HCT116 (cell line): ENCODE data around the gene DLG2. TPM values are rescaled to one million over a fixed set of nuclear protein-coding genes. Genes with fewer than 3 reads are reported as not detected.

Source experiments
- ATAC-seq: fragments of 200-7000 bp; cut with Tn5 transposase; 2 replicates; pipeline ENCODE4 v1.9.1; 2020; ENCODE audit warnings: mild to moderate bottlenecking, moderate library complexity
- BruUV-seq: library from RNA; stranded (reverse); fragments of 400-500 nt; replicated peaks from 2 replicates; lab custom pipeline; 2021; lab: Mats Ljungman, UMichigan
- CTCF ChIA-PET: fragments of 300-600 bp; sonication (Branson Sonifier 250); formaldehyde crosslinking; loops from one replicate; lab custom pipeline; 2021; ENCODE audit warnings: antibody characterized with exemption; lab: Charles Lee
- POLR2A ChIA-PET: fragments of 300-600, 350-600 bp; sonication (Branson Sonifier 250); formaldehyde crosslinking; loops from one replicate; lab custom pipeline; 2021; ENCODE audit warnings: antibody characterized with exemption; lab: Charles Lee
- RAD21 ChIA-PET, 2 experiments: fragments of 300-600 bp; sonication (Branson Sonifier 250); formaldehyde crosslinking; loops; one replicate each; lab custom pipeline; 2023; ENCODE audit warnings: low total read pairs in 2 of 2; ENCODE audit not compliant: uncharacterized antibody in 2 of 2, unreplicated experiment in 2 of 2, low non-redundant PET in 1 of 2; lab: Charles Lee
- DNase-seq: peaks from one replicate; pipeline ENCODE4 v3.0.0-alpha.2; 2010; ENCODE audit warnings: low read depth, low spot score
- H2AFZ ChIP-seq: fragments of 200-600 bp; shearing (Covaris generic), sonication (generic); 2 replicates; pipeline ENCODE4 v1.6.1; 2017; ENCODE audit warnings: low read depth, mixed run types, mixed read lengths, antibody characterized with exemption, low read length; ENCODE audit not compliant: poor library complexity, severe bottlenecking
- H3K27ac ChIP-seq: 2 replicates; pipeline ENCODE4 v1.5.1; 2012; ENCODE audit warnings: low read depth, low read length
- H3K27me3 ChIP-seq: fragments of 200-600 bp; sonication (generic); 2 replicates; pipeline ENCODE4 v1.6.1; 2016; ENCODE audit warnings: mixed run types, low read length, mixed read lengths; ENCODE audit not compliant: insufficient read depth
- H3K36me3 ChIP-seq, 2 experiments: fragments of 200-500 bp in 1 of 2; fragments of 200-600 bp in 1 of 2; sonication (Bioruptor generic) in 1 of 2; sonication (generic) in 1 of 2; 2 replicates each; pipeline versions ENCODE4 v1.5.1 to v1.6.1; 2014 to 2016; ENCODE audit warnings: low read length in 2 of 2, inconsistent platforms in 1 of 2, mixed read lengths in 1 of 2, mixed run types in 1 of 2; ENCODE audit not compliant: insufficient read depth in 2 of 2, control insufficient read depth in 1 of 2
- H3K4me1 ChIP-seq, 2 experiments: fragments of 200-600 bp in 1 of 2; sonication (generic) in 1 of 2; 2 replicates each; pipeline versions ENCODE4 v1.5.1 to v1.6.1; 2012 to 2017; ENCODE audit warnings: low read length in 2 of 2, inconsistent platforms in 1 of 2, mild to moderate bottlenecking in 1 of 2, mixed read lengths in 1 of 2, mixed run types in 1 of 2, moderate library complexity in 1 of 2; ENCODE audit not compliant: insufficient read depth in 2 of 2, control insufficient read depth in 1 of 2
- H3K4me2 ChIP-seq: fragments of 200-600 bp; sonication (generic); 2 replicates; pipeline ENCODE4 v1.6.1; 2017; ENCODE audit warnings: mixed run types, low read length, mixed read lengths
- H3K4me3 ChIP-seq, 2 experiments: fragments of 200-600 bp in 1 of 2; sonication (generic) in 1 of 2; replicated peaks in 1 of 2; 2 replicates each; pipeline ENCODE4 v1.5.1; 2011 to 2016; ENCODE audit warnings: low read length in 2 of 2, control low read depth in 1 of 2, low read depth in 1 of 2, mild to moderate bottlenecking in 1 of 2, mixed read lengths in 1 of 2, mixed run types in 1 of 2
- H3K79me2 ChIP-seq: fragments of 200-600 bp; sonication (generic); 2 replicates; pipeline ENCODE4 v1.6.1; 2017; ENCODE audit warnings: mild to moderate bottlenecking, mixed run types, low read length, moderate library complexity, mixed read lengths; ENCODE audit not compliant: insufficient read depth
- H3K9ac ChIP-seq: fragments of 200-600 bp; sonication (generic); 2 replicates; pipeline ENCODE4 v1.6.1; 2016; ENCODE audit warnings: low read length, mixed read lengths
- H3K9me2 ChIP-seq: fragments of 200-600 bp; sonication (generic), shearing (Covaris generic); 2 replicates; pipeline ENCODE4 v1.6.1; 2017; ENCODE audit warnings: mixed run types, mild to moderate bottlenecking, moderate library complexity; ENCODE audit not compliant: insufficient read depth
- H3K9me3 ChIP-seq, 2 experiments: fragments of 200-500 bp in 1 of 2; fragments of 200-600 bp in 1 of 2; sonication (Bioruptor generic) in 1 of 2; sonication (generic) in 1 of 2; 2 replicates each; pipeline ENCODE4 v1.6.1; 2014 to 2017; ENCODE audit warnings: low read length in 2 of 2, mixed read lengths in 2 of 2, inconsistent platforms in 1 of 2, low read depth in 1 of 2, mild to moderate bottlenecking in 1 of 2, mixed run types in 1 of 2, moderate library complexity in 1 of 2; ENCODE audit not compliant: control insufficient read depth in 1 of 2, insufficient read depth in 1 of 2
- H4K20me1 ChIP-seq: fragments of 200-600 bp; sonication (generic), shearing (Covaris generic); 2 replicates; pipeline ENCODE4 v1.6.1; 2017; ENCODE audit warnings: mixed run types, mild to moderate bottlenecking, moderate library complexity; ENCODE audit not compliant: insufficient read depth
- CTCF ChIP-seq, 3 experiments: fragments of 200-600 bp in 1 of 3; sonication (generic) in 1 of 3; IDR thresholded peaks in 2 of 3; conservative IDR thresholded peaks in 1 of 3; 2 replicates each; pipeline ENCODE4 v1.5.1; 2012 to 2017; ENCODE audit warnings: low read depth in 2 of 3, low read length in 2 of 3, antibody characterized with exemption in 1 of 3, borderline replicate concordance in 1 of 3, control low read depth in 1 of 3, mild to moderate bottlenecking in 1 of 3, mixed read lengths in 1 of 3, mixed run types in 1 of 3, moderate library complexity in 1 of 3; ENCODE audit not compliant: insufficient read depth in 1 of 3
- ELF1 ChIP-seq: IDR thresholded peaks from 2 replicates; pipeline ENCODE4 v1.6.1; 2012; ENCODE audit warnings: low read depth, borderline replicate concordance
- REST ChIP-seq: IDR thresholded peaks from 2 replicates; pipeline ENCODE4 v1.6.1; 2012; ENCODE audit warnings: low read depth
- intact Hi-C: fragments of 100-400 bp; cut with micrococcal nuclease; formaldehyde crosslinking; loops from 2 replicates; pipeline ENCODE4 v1.10.0; 2022
- total RNA-seq: library from RNA; stranded (reverse); gene quantifications from one replicate; pipeline ENCODE4 v1.2.1, GENCODE V29; 2021; ENCODE audit not compliant: unreplicated experiment

The DLG2 gene
- total RNA-seq, 1 experiment from 2014 or later, result 2.4 TPM

- Histone ChIP-seq H3K4me3 (no peak overlapping the region), H2AFZ (no peak overlapping the region), H3K9me3 (no peaks in the 10 kb centered on the region), H4K20me1 (no peaks in the 10 kb centered on the region), H3K79me2 (no peaks in the 10 kb centered on the region), H3K27me3 (no peaks in the 10 kb centered on the region), H3K9ac (no peak overlapping the region), H3K4me2 (no peak overlapping the region), H3K9me2 (no peaks in the 10 kb centered on the region), H3K4me1 (no peaks in the 10 kb centered on the region), H3K36me3 (no peaks in the 10 kb centered on the region), H3K27ac (no peak overlapping the region)
- BruUV-seq, result no TSS peak
- intact Hi-C loops, result no loop called here
- CTCF ChIA-PET, result no interaction called here
- POLR2A ChIA-PET, result no interaction called here
- TF ChIP-seq ELF1 (no peak), CTCF (IDR thresholded peaks at IDR 0.05 in 2 of 3, conservative IDR thresholded peaks at IDR 0.05 in 1 of 3; ENCODE audit: borderline replicate concordance in 1 of 3, insufficient read depth in 1 of 3, low read depth in 2 of 3, low read length in 2 of 3) (no peak), REST (no peak)
- RAD21 ChIA-PET, result no interaction called here
- ATAC-seq (no peak), DNase-seq (no peak)
Observed at GRCh38 chr11:85531191-85531897, 95.8 kb downstream of the DLG2 start.
